COLO829 (cell line): ENCODE results near the gene DNAJC27.

Experiments used
- DNase-seq: peaks from one replicate; pipeline ENCODE4 v3.0.0; 2012; ENCODE audit warnings: low spot score

Gene DNAJC27

DNA sequence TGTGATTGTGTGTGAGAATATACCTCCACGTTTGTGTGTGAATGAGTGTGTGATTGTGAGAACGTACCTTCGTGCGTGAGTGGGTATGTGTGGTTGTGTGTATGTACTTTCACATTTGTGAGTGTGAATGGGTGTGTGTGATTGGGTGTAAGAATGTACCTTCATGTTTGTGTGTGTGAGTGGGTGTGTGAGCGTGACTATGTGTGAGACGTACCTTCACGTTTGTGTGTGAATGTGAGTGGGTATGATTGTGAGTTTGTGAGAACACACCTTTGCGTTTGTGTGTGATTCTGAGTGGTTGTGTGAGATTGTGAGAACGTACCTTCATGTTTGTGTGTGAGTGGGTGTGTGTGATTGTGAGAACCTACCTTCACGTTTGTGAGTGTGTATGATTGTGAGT is 45.9 kb downstream of the DNAJC27 start:
- no peak for DNase-seq

DNA sequence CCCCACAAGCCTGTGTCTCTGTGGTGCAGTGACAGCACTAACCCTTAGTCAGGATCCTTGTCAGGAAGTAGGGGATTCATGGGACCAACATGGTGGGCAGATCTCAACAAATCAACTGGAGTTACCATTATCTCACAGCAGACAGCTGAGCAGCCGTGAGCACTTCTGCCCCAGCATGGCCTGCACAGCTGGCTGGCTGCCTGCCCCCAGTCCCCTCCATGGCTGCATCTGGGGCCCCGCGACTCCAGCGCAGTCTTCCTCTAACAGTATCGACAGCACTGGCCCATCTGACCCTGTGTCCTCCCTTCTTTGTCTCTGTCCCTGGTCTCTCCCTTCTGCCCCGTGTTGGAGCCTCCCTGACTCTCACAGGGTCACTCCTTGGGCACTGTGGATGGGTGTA is 47.0 kb downstream of the DNAJC27 start:
- DNase-seq, result no peak

- no peak for DNase-seq
Observed at GRCh38 chr2:24924266-24924665, 47.5 kb downstream of the DNAJC27 start.

DNA sequence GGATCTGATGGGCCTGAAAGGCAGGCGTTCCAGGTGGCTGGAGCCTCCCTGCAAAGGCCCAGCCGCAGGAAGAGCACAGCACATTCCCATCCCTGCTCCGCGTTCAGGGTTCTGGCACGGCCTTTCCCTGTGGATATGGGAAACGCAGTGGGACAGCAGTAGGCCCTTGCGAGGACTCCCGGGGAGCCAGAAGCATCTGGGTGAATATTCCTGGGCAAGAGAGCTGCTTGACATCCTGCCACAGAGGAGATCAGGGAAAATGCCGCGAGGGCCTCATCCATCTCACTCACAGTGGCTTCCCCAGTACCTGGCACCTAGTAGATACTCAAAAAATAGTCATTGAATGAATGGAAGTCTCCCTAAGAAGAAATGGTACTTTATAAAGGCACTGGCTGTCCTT is 48.6 kb downstream of the DNAJC27 start:
- DNase-seq, result no peak

DNA sequence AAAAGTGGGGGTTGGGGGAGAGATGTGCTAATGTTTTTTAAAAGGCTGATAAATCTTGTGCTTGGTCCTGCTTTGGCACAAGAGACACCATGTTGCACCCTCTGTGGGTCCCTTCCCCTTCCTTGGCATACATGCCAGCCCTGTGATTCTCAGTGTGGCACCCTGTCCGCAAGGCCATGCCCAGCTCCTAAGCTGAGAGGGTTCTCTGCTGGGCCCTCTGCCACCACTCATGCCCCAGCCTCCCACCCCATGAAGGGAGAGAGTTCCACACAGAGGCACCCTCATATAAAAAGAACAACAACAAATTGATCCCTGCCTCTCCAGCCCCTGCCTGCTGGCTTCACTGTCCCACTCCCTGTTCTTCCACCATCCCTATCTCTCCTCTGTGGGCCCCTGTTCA is 49.2 kb downstream of the DNAJC27 start:
- no peak for DNase-seq

- no peak for DNase-seq
Observed at GRCh38 chr2:24920809-24921441, 50.8 kb downstream of the DNAJC27 start.

DNA sequence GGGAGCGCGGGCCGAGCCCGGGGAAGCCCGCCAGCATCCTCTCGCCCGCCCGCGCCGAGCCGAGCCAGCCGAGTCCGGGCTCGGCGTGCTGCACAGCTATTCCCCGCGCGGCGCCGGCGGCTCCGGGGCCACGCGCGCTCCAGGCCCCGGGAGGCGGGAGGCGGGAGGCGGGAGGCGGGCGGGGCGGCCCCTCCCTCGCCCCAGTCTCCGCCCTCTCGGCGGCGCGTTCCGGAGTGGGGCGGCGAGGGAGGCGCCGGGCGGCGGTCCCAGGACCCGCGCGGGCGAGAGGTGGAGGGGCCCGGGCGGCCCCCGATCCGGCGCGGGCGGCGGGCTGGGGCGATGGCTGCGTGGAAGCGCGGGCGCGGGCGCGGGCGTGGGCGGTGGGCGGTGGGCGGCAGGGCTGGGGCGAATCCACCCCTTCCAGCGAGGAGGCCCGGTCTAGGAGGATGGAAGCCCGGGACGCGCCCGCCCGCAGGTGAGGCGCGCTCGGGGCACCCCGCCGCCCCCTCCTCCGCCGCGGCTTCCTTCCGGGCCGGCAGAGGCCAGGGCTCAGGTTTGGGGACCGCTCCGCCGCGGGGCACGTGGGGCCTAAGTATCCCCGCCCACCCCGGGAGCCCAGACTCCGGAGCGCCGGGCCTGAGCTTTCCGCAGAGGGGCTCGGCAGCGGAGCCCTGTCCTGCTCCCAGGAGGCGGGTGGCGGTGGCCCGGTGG is 51.5 kb downstream of the DNAJC27 start, which contains the start of gene ADCY3:
ADCY3 (minus strand) TSS at position 140 of the 711 bp plus-strand sequence. CDS start 1,250 bp downstream, outside the sequence.
- peak; percentile 40 for DNase-seq

DNA sequence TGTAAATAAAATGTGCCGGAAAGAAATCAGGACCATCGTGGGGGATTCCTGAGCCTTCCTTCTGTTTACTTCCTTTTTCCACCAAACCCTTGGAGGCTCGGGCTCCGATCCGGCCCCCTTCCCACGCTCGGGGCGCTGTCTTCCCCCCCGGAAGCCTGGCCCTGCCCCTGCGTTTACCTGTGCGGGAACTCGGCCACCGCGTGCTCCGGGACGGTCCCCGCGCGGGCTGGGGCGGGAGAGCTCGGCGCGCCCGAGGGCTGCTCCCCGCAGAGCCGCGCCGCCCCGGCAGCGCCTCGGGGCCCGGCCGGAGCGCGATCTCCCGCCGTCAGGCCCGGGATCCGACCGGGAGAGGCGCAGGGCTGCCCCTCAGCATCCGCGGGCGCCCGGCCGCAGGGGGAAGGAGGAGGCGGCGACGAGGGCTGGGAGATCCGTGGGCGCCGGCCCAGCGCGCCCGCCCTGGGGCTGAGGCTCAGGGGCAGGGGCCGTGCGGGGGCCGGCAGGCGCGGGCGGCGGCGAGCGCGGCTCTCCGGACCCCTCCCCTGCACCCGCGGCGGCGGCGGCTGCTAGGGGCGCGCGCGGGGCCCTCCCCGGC is 52.2 kb downstream of the DNAJC27 start:
- DNase-seq, result no peak

DNA sequence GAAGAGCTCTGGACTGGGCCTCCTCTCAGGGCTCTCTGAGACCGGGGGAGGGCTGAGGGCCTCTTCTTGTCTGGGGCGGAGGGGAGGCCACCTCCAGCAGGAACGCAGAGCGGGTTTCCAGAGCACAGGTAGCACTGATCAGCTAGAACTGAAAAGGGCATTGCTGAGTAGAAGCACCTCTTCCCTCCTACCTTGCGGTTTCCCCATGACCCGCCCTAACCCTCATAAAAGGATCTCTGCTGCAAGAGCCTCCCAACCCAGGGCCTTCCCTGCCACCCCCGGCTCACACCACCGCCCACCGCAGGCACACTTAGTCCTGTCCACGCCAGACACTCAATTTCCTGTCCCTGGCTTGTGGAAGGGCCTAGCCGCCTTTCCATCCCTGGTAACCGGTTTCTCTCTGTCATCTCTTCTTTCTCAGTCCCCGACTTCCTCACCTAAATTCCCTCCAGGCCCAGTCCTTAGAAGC is 52.7 kb downstream of the DNAJC27 start:
- DNase-seq, result no peak

DNA sequence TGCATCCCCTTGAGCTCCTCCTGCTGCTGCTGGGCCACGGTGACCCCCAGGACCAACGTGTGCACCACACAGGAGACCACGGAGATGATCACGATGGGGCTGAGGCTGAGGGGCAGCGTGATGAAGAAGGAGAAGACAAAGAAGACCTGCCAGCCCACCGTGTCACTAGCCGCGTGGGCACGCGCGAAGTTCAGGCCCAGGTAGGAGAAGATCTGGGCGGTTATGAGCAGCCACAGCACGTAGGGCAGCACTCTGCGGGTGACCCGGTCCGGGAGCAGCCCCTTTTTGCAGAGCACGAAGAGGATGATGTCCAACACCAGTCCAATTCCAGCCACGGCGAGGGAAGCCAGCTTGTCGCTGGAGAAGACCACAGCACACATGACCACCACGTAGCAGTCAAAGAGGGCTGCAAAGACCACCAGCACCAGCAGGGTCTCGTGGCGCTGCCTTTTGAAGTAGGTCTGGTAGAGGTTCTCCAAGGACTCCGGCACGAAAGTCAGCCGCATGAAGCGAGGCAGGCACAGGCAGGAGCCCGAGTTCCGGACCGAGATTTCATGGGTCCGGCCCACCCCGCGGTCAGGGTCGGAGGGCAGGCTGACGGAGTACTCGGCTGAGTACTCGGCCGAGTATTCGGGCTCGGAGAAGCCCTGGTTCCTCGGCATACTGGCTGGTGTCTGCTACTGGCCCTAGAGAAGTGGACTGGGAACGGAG is 53.3 kb downstream of the DNAJC27 start:
- no peak for DNase-seq

DNA sequence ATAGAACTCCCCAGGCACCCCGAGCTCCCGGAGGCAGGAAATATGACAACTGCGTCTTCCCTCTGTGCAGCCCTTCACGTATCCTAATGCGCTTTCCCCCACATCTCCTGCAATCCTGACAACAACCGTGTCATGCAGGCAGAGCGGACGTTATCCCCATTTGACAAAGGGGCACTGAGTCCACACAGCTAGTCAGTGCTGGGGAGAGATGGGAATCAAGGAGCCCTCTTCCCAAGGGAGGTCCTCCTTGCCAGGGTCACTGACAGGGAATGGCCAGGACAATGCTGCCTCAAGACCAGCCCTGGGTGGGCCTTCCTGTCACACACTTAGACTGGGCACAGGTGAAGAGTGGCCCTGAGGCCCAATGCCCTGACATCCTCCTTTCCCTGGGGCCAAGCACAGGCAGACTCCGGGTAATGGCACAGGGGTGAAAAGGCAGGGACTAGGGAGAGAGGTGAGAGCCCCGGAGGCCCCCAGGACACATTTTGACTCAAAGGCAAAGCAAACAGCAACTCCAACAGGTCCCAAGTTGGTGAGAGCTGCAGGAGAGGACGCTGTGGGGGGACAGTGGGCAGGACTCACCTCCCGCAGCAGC is 53.9 kb downstream of the DNAJC27 start:
- DNase-seq, result no peak

DNA sequence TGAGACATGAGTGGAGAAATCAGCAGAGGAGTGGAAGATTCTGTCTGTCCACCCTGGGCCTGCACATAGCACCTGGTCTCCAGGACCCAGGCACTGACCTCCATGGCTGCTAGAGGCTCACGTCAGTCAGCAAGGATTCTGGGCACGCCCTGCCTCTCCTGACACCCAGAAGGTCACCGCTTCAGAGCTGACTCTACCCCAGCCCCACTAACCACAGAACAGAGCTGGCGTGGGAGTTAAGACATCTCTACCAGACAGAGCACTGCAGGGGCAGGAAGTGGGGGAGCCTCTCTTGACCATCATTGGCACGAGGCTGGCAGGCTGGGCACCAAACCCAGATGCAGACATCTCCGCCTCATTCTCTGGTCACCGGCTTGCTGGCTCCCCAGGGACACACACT is 54.7 kb downstream of the DNAJC27 start:
- no peak for DNase-seq

GRCh38 chr2:24915796-24916195 is 56.0 kb downstream of the DNAJC27 start:
- no peak for DNase-seq

DNA sequence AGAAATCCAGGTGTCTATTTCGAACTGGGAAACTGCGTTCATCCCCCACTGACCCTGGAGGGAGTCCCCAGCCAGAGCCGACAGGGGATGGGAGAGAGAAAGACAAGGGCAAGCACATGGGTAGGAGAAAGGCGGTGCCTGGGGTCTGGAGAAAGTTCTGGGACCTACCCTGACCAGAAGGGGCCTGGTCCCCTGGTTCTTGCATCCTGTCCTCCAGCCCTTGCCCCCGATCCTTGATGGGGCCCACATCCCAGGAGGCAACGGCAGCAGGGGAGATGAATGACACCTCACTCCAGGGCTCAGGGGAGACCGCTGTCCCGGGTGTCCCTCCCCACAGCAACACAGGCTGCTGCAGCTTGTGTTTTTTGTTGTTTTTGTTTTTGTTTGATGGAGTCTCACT is 56.6 kb downstream of the DNAJC27 start:
- no peak for DNase-seq

GRCh38 chr2:24914713-24915112 is 57.0 kb downstream of the DNAJC27 start:
- DNase-seq, result no peak

DNA sequence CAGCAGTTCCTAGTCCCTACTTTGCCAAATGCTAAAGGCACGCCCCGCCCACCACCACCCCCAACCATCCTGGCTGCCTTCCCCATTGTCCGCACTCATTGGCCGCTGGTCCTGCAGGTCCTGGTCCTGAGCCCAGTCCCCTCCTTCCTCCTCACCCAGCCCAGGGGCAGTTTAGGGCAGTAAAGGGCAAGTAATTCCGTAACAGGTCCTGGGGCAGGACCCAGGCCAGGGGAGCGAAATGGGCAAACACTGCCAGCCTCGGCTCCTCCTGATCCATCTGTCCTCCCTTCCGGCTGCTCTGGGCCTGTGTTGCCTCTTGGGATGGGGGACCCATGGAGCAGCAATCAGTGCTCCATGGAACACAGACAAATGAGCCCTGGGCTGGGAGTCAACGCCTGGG is 57.8 kb downstream of the DNAJC27 start:
- DNase-seq, result no peak

DNA sequence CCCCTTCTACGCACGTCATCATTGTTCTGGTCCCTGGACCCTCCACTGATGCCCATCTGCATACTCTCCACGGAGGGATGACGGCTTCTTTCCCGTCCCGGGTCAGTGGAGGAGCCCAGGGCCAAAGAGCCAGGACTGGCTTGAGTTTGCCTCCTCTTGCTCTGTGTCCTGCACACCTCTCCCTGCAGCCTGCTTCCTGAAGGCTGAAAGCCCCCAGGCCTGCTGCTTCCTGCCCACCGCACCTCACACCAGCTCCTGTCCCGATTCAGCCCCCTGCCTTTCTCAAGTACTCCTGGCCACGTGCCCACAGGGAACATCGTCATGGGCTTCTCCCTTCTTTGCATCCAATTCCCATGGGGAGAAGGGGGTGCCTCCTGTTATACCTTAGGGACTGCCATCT is 58.8 kb downstream of the DNAJC27 start:
- no peak for DNase-seq

GRCh38 chr2:24912523-24912922 is 59.2 kb downstream of the DNAJC27 start:
- DNase-seq, result no peak

DNA sequence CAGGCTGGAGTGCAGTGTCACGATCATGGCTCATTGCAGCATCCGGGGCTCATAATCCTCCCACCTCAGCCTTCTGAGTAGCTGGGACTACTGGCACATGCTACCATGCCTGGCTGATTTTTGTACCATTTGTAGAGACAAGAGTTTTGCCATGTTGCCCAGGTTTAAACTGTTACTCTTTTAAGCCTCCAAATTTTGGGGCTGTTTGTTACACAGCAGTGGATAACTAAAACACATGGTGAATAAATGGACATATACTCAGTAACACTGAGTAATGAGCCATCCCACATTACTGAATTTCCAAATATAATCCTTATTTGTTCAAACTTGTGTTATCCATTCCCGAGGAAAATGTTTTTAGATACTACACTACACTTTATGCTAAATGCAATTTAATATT is 61.5 kb downstream of the DNAJC27 start:
- DNase-seq, result no peak

GRCh38 chr2:24909555-24910177 is 62.1 kb downstream of the DNAJC27 start:
- DNase-seq, result no peak

- DNase-seq, result no peak
Observed at GRCh38 chr2:24908461-24908901, 63.3 kb downstream of the DNAJC27 start.

- DNase-seq, result no peak
Observed at GRCh38 chr2:24907116-24907515, 64.6 kb downstream of the DNAJC27 start.
